Measurements from ENCODE around the gene EFS. TPM values are rescaled to one million over a fixed set of nuclear protein-coding genes. Genes with fewer than 3 reads are reported as not detected.
A peak's percentile ranks its signal among the peaks of the same experiment; 100 is the strongest.

The EFS gene
- total RNA-seq, 1 donor from 2014 or later = 29.6 TPM

- H3K4me3 Mint-ChIP-seq (ENCODE audit: unreplicated experiment) = peak overlapping the region; percentile 93
- peak overlapping the region; percentile 97 for H3K27ac Mint-ChIP-seq (ENCODE audit: unreplicated experiment)
- no peaks in the 10 kb centered on the region for H3K9me3 Mint-ChIP-seq (ENCODE audit: low read depth)
- peaks cover 2% of the 10 kb centered on the region for H3K27me3 Mint-ChIP-seq (ENCODE audit: low read depth)
- no peak for DNase-seq (ENCODE audit: low spot score)
- no peak for TF ChIP-seq CTCF (IDR thresholded peaks at IDR 0.05)
- H3K36me3 Mint-ChIP-seq (ENCODE audit: low read depth) = peaks cover 8% of the 10 kb centered on the region
- H3K4me1 Mint-ChIP-seq (ENCODE audit: low read depth) = peaks cover 28% of the 10 kb centered on the region
Observed at GRCh38 chr14:23364164-23365035, 572 bp downstream of the EFS start.

- Mint-ChIP-seq H3K27ac (ENCODE audit: unreplicated experiment) (no peak overlapping the region), H3K4me1 (ENCODE audit: low read depth) (peaks cover 28% of the 10 kb centered on the region), H3K9me3 (ENCODE audit: low read depth) (no peaks in the 10 kb centered on the region), H3K36me3 (ENCODE audit: low read depth) (peaks cover 11% of the 10 kb centered on the region), H3K4me3 (ENCODE audit: unreplicated experiment) (no peak overlapping the region), H3K27me3 (ENCODE audit: low read depth) (no peaks in the 10 kb centered on the region)
- TF ChIP-seq CTCF (IDR thresholded peaks at IDR 0.05) = peak; percentile 44
- DNase-seq (ENCODE audit: low spot score) = no peak
Observed at GRCh38 chr14:23362200-23362599, 2.8 kb downstream of the EFS start.

- no peaks in the 10 kb centered on the region for H3K27me3 Mint-ChIP-seq (ENCODE audit: low read depth)
Observed at GRCh38 chr14:23361763-23362162, 3.2 kb downstream of the EFS start.

GRCh38 chr14:23361320-23361719 lies 3.7 kb downstream of the EFS start:
- H3K36me3 Mint-ChIP-seq (ENCODE audit: low read depth) = peaks cover 13% of the 10 kb centered on the region
- no peak for TF ChIP-seq CTCF (IDR thresholded peaks at IDR 0.05)
- H3K27ac Mint-ChIP-seq (ENCODE audit: unreplicated experiment) = peak overlapping the region; percentile 68
- DNase-seq (ENCODE audit: low spot score) = no peak
- no peaks in the 10 kb centered on the region for H3K9me3 Mint-ChIP-seq (ENCODE audit: low read depth)
- peaks cover 21% of the 10 kb centered on the region for H3K4me1 Mint-ChIP-seq (ENCODE audit: low read depth)
- H3K27me3 Mint-ChIP-seq (ENCODE audit: low read depth) = no peaks in the 10 kb centered on the region
- no peak overlapping the region for H3K4me3 Mint-ChIP-seq (ENCODE audit: unreplicated experiment)

More at GRCh38 chr14:23361763-23362162, 3.2 kb downstream of the EFS start:
- TF ChIP-seq CTCF (IDR thresholded peaks at IDR 0.05) = no peak
- H3K9me3 Mint-ChIP-seq (ENCODE audit: low read depth) = no peaks in the 10 kb centered on the region
- no peak for DNase-seq (ENCODE audit: low spot score)
- no peak overlapping the region for H3K4me3 Mint-ChIP-seq (ENCODE audit: unreplicated experiment)
- H3K27ac Mint-ChIP-seq (ENCODE audit: unreplicated experiment) = peak overlapping the region; percentile 64
- H3K36me3 Mint-ChIP-seq (ENCODE audit: low read depth) = peaks cover 11% of the 10 kb centered on the region
- peaks cover 25% of the 10 kb centered on the region for H3K4me1 Mint-ChIP-seq (ENCODE audit: low read depth)

- DNase-seq (ENCODE audit: low spot score) = no peak
- H3K4me1 Mint-ChIP-seq (ENCODE audit: low read depth) = peaks cover 21% of the 10 kb centered on the region
- no peaks in the 10 kb centered on the region for H3K9me3 Mint-ChIP-seq (ENCODE audit: low read depth)
- no peaks in the 10 kb centered on the region for H3K27me3 Mint-ChIP-seq (ENCODE audit: low read depth)
- H3K36me3 Mint-ChIP-seq (ENCODE audit: low read depth) = peaks cover 16% of the 10 kb centered on the region
- TF ChIP-seq CTCF (IDR thresholded peaks at IDR 0.05) = peak; percentile 31
- no peak overlapping the region for H3K27ac Mint-ChIP-seq (ENCODE audit: unreplicated experiment)
- H3K4me3 Mint-ChIP-seq (ENCODE audit: unreplicated experiment) = no peak overlapping the region
Observed at GRCh38 chr14:23360496-23360895, 4.5 kb downstream of the EFS start.
